HepG2 (cell line): ENCODE measurements around the gene ANO5.

Experiments used
- BRF2 ChIP-seq: sonication (generic); formaldehyde crosslinking; IDR thresholded peaks from 2 replicates; pipeline ENCODE4 v1.8.1; 2022; ENCODE audit warnings: mild to moderate bottlenecking, missing genetic modification reagents
- CEBPB ChIP-seq: IDR thresholded peaks from 2 replicates; pipeline ENCODE4 v1.6.1; 2011; ENCODE audit warnings: low read depth, low read length, improper control_type of control experiment, borderline replicate concordance
- EP300 ChIP-seq, 3 experiments: sonication (generic) in 1 of 3; formaldehyde crosslinking in 1 of 3; IDR thresholded peaks; 2 replicates each; pipeline versions ENCODE4 v1.5.1 to v1.6.1; 2011 to 2020; ENCODE audit warnings: low read depth in 2 of 3, low read length in 2 of 3, borderline replicate concordance in 1 of 3, improper control_type of control experiment in 1 of 3, mild to moderate bottlenecking in 1 of 3, missing genetic modification reagents in 1 of 3, moderate library complexity in 1 of 3
- FOXM1 ChIP-seq: sonication (generic); formaldehyde crosslinking; IDR thresholded peaks from 2 replicates; pipeline ENCODE4 v1.5.0; 2020; ENCODE audit warnings: missing genetic modification reagents
- HDAC1 ChIP-seq: sonication (generic); formaldehyde crosslinking; IDR thresholded peaks from 2 replicates; pipeline ENCODE4 v1.5.1; 2020; ENCODE audit warnings: mild to moderate bottlenecking, missing genetic modification reagents
- KAT8 ChIP-seq: IDR thresholded peaks from 2 replicates; pipeline ENCODE4 v1.6.1; 2016; ENCODE audit warnings: missing genetic modification reagents, missing compliant biosample characterization
- KIAA2018 ChIP-seq: sonication (generic); formaldehyde crosslinking; IDR thresholded peaks from 2 replicates; pipeline ENCODE4 v1.5.0; 2020; ENCODE audit warnings: mild to moderate bottlenecking, missing genetic modification reagents, borderline replicate concordance
- PAXIP1 ChIP-seq: sonication (generic); formaldehyde crosslinking; conservative IDR thresholded peaks from 2 replicates; pipeline ENCODE4 v1.4.0; 2020; ENCODE audit warnings: mild to moderate bottlenecking, missing genetic modification reagents, moderate library complexity
- SETDB1 ChIP-seq: sonication (generic); formaldehyde crosslinking; IDR thresholded peaks from 2 replicates; pipeline ENCODE4 v1.5.1; 2020; ENCODE audit warnings: missing genetic modification reagents, mild to moderate bottlenecking, borderline replicate concordance
- STAT6 ChIP-seq: sonication (generic); formaldehyde crosslinking; IDR thresholded peaks from 2 replicates; pipeline ENCODE4 v1.4.0; 2020; ENCODE audit warnings: missing genetic modification reagents, mild to moderate bottlenecking, borderline replicate concordance
- SYNCRIP ChIP-seq: fragments of 200-400 bp; formaldehyde crosslinking; IDR thresholded peaks from 2 replicates; pipeline ENCODE4 v1.6.1; 2018; ENCODE audit warnings: mild to moderate bottlenecking, low read depth, low read length; ENCODE audit not compliant: insufficient read depth
- ZNF547 ChIP-seq: sonication (generic); formaldehyde crosslinking; IDR thresholded peaks from 2 replicates; pipeline ENCODE4 v1.5.1; 2020; ENCODE audit warnings: mild to moderate bottlenecking, missing genetic modification reagents

GRCh38 chr11:22197139-22198005 is 4.5 kb downstream of the ANO5 start:
- TF ChIP-seq CEBPB: no peak
- TF ChIP-seq FOXM1 (CRISPR knock-in tag): no peak
- TF ChIP-seq KIAA2018 (CRISPR knock-in tag): no peak
- no peak for TF ChIP-seq SETDB1 (CRISPR knock-in tag)
- TF ChIP-seq PAXIP1 (CRISPR knock-in tag): no peak
- no peak for TF ChIP-seq EP300 (IDR thresholded peaks at IDR 0.05; ENCODE audit: low read depth in 2 of 2, low read length in 2 of 2)
- TF ChIP-seq EP300 (CRISPR knock-in tag; IDR thresholded peaks at IDR 0.05; ENCODE audit: borderline replicate concordance): no peak
- no peak for TF ChIP-seq KAT8 (CRISPR knock-in tag)
- TF ChIP-seq BRF2: no peak
- TF ChIP-seq HDAC1: no peak
- TF ChIP-seq ZNF547: no peak
- TF ChIP-seq STAT6 (CRISPR knock-in tag): no peak
- no peak for TF ChIP-seq SYNCRIP
